IMR-90 (cell line): Measurements from ENCODE around the gene CABYR. TPM values are rescaled to one million over a fixed set of nuclear protein-coding genes. Genes with fewer than 3 reads are reported as not detected.
A peak's percentile ranks its signal among the peaks of the same experiment; 100 is the strongest.

Experiments
- ATAC-seq: fragments of 200-7000 bp; cut with Tn5 transposase; 2 replicates; pipeline ENCODE4 v1.9.1; 2020; ENCODE audit warnings: low read depth, mild to moderate bottlenecking, moderate library complexity
- BruUV-seq: library from RNA; stranded (reverse); fragments of 400-500 nt; replicated peaks from 2 replicates; lab custom pipeline; 2021; lab: Mats Ljungman, UMichigan
- CTCF ChIA-PET: fragments of 300-600 bp; formaldehyde crosslinking; extraction: SDS; loops from one replicate; lab custom pipeline; 2021; ENCODE audit warnings: antibody characterized with exemption; lab: Yijun Ruan, JAX
- POLR2A ChIA-PET: fragments of 300-600 bp; sonication (Branson Sonifier 250); formaldehyde crosslinking; loops from one replicate; lab custom pipeline; 2022; ENCODE audit warnings: antibody characterized with exemption; ENCODE audit not compliant: unreplicated experiment; lab: Charles Lee
- DNase-seq: peaks from one replicate; pipeline ENCODE4 v3.0.0; 2013
- H2AFZ ChIP-seq: replicated peaks from 2 replicates; pipeline ENCODE3; 2013; ENCODE audit warnings: low read length, mild to moderate bottlenecking; ENCODE audit not compliant: poor library complexity
- H2AK5ac ChIP-seq: 2 replicates; pipeline ENCODE4 v1.6.1; 2013; ENCODE audit warnings: low read depth, low read length, inconsistent platforms
- H2AK9ac ChIP-seq: replicated peaks from 2 replicates; pipeline ENCODE3; 2013; ENCODE audit warnings: mild to moderate bottlenecking, low read depth, low read length, moderate library complexity; ENCODE audit not compliant: poor library complexity
- H2BK120ac ChIP-seq: 2 replicates; pipeline ENCODE4 v1.6.1; 2013; ENCODE audit warnings: low read depth, low read length, inconsistent platforms
- H2BK15ac ChIP-seq: 3 replicates; pipeline ENCODE4 v1.6.1; 2013; ENCODE audit warnings: low read depth, low read length, inconsistent platforms
- H2BK20ac ChIP-seq: 2 replicates; pipeline ENCODE4 v1.6.1; 2013; ENCODE audit warnings: low read depth, mild to moderate bottlenecking, inconsistent platforms, low read length, moderate library complexity
- H2BK5ac ChIP-seq: 2 replicates; pipeline ENCODE4 v1.6.1; 2013; ENCODE audit warnings: mild to moderate bottlenecking, low read depth, low read length, inconsistent platforms; ENCODE audit not compliant: poor library complexity, severe bottlenecking
- H3K14ac ChIP-seq: replicated peaks from 2 replicates; pipeline ENCODE4 v1.6.1; 2013; ENCODE audit warnings: low read depth, low read length, inconsistent platforms
- H3K18ac ChIP-seq: 2 replicates; pipeline ENCODE4 v1.6.1; 2013; ENCODE audit warnings: low read depth, low read length, control low read depth
- H3K23ac ChIP-seq: 2 replicates; pipeline ENCODE4 v1.6.1; 2013; ENCODE audit warnings: low read depth, low read length, inconsistent platforms
- H3K27ac ChIP-seq: 2 replicates; pipeline ENCODE4 v1.5.1; 2013; ENCODE audit warnings: mild to moderate bottlenecking, control low read depth, low read length; ENCODE audit not compliant: insufficient read depth
- H3K27me3 ChIP-seq: 2 replicates; pipeline ENCODE4 v1.6.1; 2013; ENCODE audit warnings: low read length; ENCODE audit not compliant: control insufficient read depth, insufficient read depth
- H3K36me3 ChIP-seq: 2 replicates; pipeline ENCODE4 v1.6.1; 2013; ENCODE audit warnings: low read length, mixed read lengths; ENCODE audit not compliant: control insufficient read depth, insufficient read depth
- H3K4ac ChIP-seq: 2 replicates; pipeline ENCODE4 v1.6.1; 2013; ENCODE audit warnings: low read depth, low read length, inconsistent platforms
- H3K4me1 ChIP-seq: 2 replicates; pipeline ENCODE4 v1.6.1; 2013; ENCODE audit warnings: low read length, mixed read lengths; ENCODE audit not compliant: control insufficient read depth, insufficient read depth
- H3K4me2 ChIP-seq: 2 replicates; pipeline ENCODE4 v1.6.1; 2013; ENCODE audit warnings: low read depth, mild to moderate bottlenecking, control low read depth, low read length, moderate library complexity
- H3K4me3 ChIP-seq: 2 replicates; pipeline ENCODE4 v1.5.1; 2013; ENCODE audit warnings: low read depth, mild to moderate bottlenecking, control low read depth, low read length, moderate library complexity; ENCODE audit not compliant: insufficient read depth
- H3K56ac ChIP-seq: 2 replicates; pipeline ENCODE4 v1.6.1; 2013; ENCODE audit warnings: low read length, inconsistent platforms; ENCODE audit not compliant: insufficient read depth; ENCODE audit errors: extremely low read depth
- H3K79me1 ChIP-seq, 2 experiments: 2 replicates each; pipeline ENCODE4 v1.6.1; 2013; ENCODE audit warnings: low read length in 2 of 2, inconsistent platforms in 1 of 2, low read depth in 1 of 2
- H3K9ac ChIP-seq: 2 replicates; pipeline ENCODE4 v1.6.1; 2013; ENCODE audit warnings: low read depth, low read length, control low read depth
- H3K9me1 ChIP-seq: 2 replicates; pipeline ENCODE4 v1.6.1; 2013; ENCODE audit warnings: low read length, inconsistent platforms; ENCODE audit not compliant: insufficient read depth
- H3K9me3 ChIP-seq: 2 replicates; pipeline ENCODE4 v1.6.1; 2013; ENCODE audit warnings: low read length; ENCODE audit not compliant: control insufficient read depth, insufficient read depth
- H4K20me1 ChIP-seq: 2 replicates; pipeline ENCODE4 v1.6.1; 2013; ENCODE audit warnings: low read length, inconsistent platforms; ENCODE audit not compliant: insufficient read depth
- H4K5ac ChIP-seq: 2 replicates; pipeline ENCODE4 v1.6.1; 2013; ENCODE audit warnings: mild to moderate bottlenecking, low read depth, low read length, control low read depth
- H4K8ac ChIP-seq, 2 experiments: 2 replicates each; pipeline ENCODE4 v1.6.1; 2013; ENCODE audit warnings: low read depth in 2 of 2, low read length in 2 of 2, control low read depth in 1 of 2, inconsistent platforms in 1 of 2
- H4K91ac ChIP-seq: 2 replicates; pipeline ENCODE4 v1.6.1; 2013; ENCODE audit warnings: low read depth, low read length, inconsistent platforms; ENCODE audit not compliant: insufficient read depth
- FOS ChIP-seq: fragments of 150-350 bp; IDR thresholded peaks from 2 replicates; pipeline ENCODE4 v1.6.1; 2016; ENCODE audit warnings: low read depth, low read length
- MAFK ChIP-seq: IDR thresholded peaks from 2 replicates; pipeline ENCODE4 v1.6.1; 2012; ENCODE audit warnings: low read depth, low read length, improper control_type of control experiment
- RCOR1 ChIP-seq: IDR thresholded peaks from 2 replicates; pipeline ENCODE4 v1.6.1; 2012; ENCODE audit warnings: mild to moderate bottlenecking, low read length, improper control_type of control experiment; ENCODE audit not compliant: insufficient replicate concordance
- SMC3 ChIP-seq: fragments of 150-350 bp; IDR thresholded peaks from 2 replicates; pipeline ENCODE4 v1.6.1; 2016; ENCODE audit warnings: low read depth, mild to moderate bottlenecking, antibody characterized with exemption, low read length, moderate library complexity
- WGBS, 2 experiments: methylation state at CpG; one replicate each; pipeline versions ENCODE4 v1.1.5 to v1.1.7; 2013; ENCODE audit warnings: missing lambda C conversion rate in 2 of 2; ENCODE audit not compliant: insufficient read length in 1 of 2; ENCODE audit errors: extremely low coverage in 2 of 2; 5-methylcytosine and 5-hydroxymethylcytosine counted together
- dilution Hi-C: fragments of 300-500 bp; cut with HindIII; formaldehyde crosslinking; loops from one replicate; pipeline ENCODE4 v1.14.3; 2018; ENCODE audit warnings: low sequenced_read_pairs; ENCODE audit not compliant: unreplicated experiment
- in situ Hi-C: fragments of 300-500 bp; cut with MboI; formaldehyde crosslinking; loops from 3 replicates; pipeline ENCODE4 v1.14.3; 2019; ENCODE audit warnings: low sequenced_read_pairs, inconsistent platforms, mixed read lengths
- intact Hi-C: fragments of 100-400 bp; cut with micrococcal nuclease; formaldehyde crosslinking; loops from 2 replicates; pipeline ENCODE4 v1.10.0; 2022
- polyA plus RNA-seq, 3 experiments: library from polyadenylated mRNA; depleted of rRNA; stranded (reverse); fragments of >200 nt; gene quantifications; 2 replicates each; pipeline ENCODE4 v1.2.3, GENCODE V29; 2012; ENCODE audit warnings: low replicate concordance in 1 of 3
- total RNA-seq: library from RNA; depleted of rRNA; stranded (reverse); fragments of >200 nt; gene quantifications from 2 replicates; pipeline ENCODE4 v1.2.3, GENCODE V29; 2012

The CABYR gene
- total and polyA plus RNA-seq, 2 of the 4 experiments (the other 2 are of a cell fraction) = 4.1 to 6.2 TPM

DNA sequence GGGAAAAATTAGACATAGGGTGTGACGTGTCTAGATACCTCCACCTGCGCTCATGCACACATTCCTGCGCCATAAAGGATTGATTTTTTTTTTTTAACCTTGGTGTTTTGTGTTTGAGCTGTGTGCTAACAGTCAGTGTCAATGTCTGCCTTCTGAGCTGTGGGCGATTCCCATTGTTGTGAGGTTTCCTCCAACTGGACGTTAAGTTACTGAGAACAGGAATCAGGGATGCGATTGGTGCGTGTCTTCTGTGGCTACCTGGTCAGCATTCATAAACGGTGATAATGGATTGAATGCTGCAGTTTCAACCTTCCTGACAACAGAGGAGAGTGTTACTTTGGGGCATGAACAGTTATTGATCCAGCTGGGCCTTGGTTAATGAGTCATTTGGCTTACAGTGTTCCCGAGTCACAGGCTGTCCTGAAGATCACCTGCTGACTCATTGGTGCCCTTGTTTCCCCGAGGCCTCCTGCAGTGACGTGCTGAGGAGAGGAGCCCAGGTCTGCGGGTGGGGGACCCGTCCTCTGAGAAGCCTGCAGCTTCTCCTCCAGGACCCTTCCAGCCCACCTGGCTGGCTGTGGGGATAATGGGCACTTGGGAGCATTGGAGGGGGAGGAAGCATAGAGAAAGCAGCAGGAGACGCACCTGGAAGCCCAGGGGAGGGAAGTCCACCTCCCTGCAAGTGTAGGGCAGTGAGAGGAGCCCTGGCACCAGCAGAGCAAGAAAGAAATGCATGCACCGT, 25.8 kb upstream of the CABYR start:
- ChIA-PET POLR2A (no interaction called here), CTCF (no interaction called here)
- Histone ChIP-seq H3K79me1 (peaks cover 0 to 5% of the 10 kb centered on the region in 2 experiments; a peak in 2 of 4 replicates), H2AK9ac (no peak overlapping the region), H3K56ac (no peak overlapping the region), H3K36me3 (peaks cover 15% of the 10 kb centered on the region), H2BK20ac (no peak overlapping the region), H2BK120ac (no peak overlapping the region), H3K9me3 (no peaks in the 10 kb centered on the region), H3K27ac (no peak overlapping the region), H3K23ac (0 out of 2 replicates have a peak overlapping the region, but pooled peaks have one; percentile 46), H3K14ac (0 out of 2 replicates have a peak overlapping the region, but pooled peaks have one; percentile 30), H3K9me1 (peaks cover 8% of the 10 kb centered on the region), H3K4me1 (peaks cover 10% of the 10 kb centered on the region), H4K91ac (no peak overlapping the region), H3K18ac (no peak overlapping the region), H4K20me1 (no peaks in the 10 kb centered on the region; the same call in 1 of the 2 replicates), H2AFZ (peak overlapping the region; percentile 24), H2BK15ac (no peak overlapping the region), H4K8ac (no peak overlapping the region), H3K4me3 (no peak overlapping the region), H4K5ac (no peak overlapping the region), H3K4ac (no peak overlapping the region), H3K9ac (no peak overlapping the region), H3K27me3 (no peaks in the 10 kb centered on the region), H2AK5ac (no peak overlapping the region; the same call in 1 of the 2 replicates), H2BK5ac (no peak overlapping the region), H3K4me2 (no peak overlapping the region)
- ATAC-seq (no peak; the same call in 1 of the 2 replicates), DNase-seq (peak; percentile 69)
- BruUV-seq = no TSS peak
- dilution Hi-C loops (no loop called here), in situ Hi-C loops (loop anchor here (10.0 kb wide), 1 partner anchor 488 kb away; no protein-coding TSS in a partner anchor), intact Hi-C loops (no loop called here)
- TF ChIP-seq RCOR1 (no peak), SMC3 (no peak), FOS (0 out of 2 replicates have a peak, but pooled peaks have one; percentile 9), MAFK (no peak)
- WGBS, 2 experiments = 88% methylated on average over 4 of the region's 15 CpGs; no CpG with 5 or more reads in 1 of the 2 experiments
